Tibial nerve (tissue), 4 donors: ENCODE data around the gene GDPD3. TPM values are rescaled to one million over a fixed set of nuclear protein-coding genes. Genes with fewer than 3 reads are reported as not detected.

Source experiments
- DNase-seq, 2 donors: peaks; one replicate each; pipeline ENCODE4 v3.0.0-alpha.2; 2019; ENCODE audit warnings: low spot score in 2 of 2
- H3K27ac ChIP-seq, 4 donors: fragments of 200-600 bp; sonication (generic) in 3 of 4; one replicate each; pipeline ENCODE4 v1.5.1; 2017 to 2019; ENCODE audit warnings: mild to moderate bottlenecking in 1 of 4
- H3K27me3 ChIP-seq, 2 donors: fragments of 200-600 bp; sonication (generic) in 1 of 2; one replicate each; pipeline versions ENCODE4 v1.5.1 to v1.6.0; 2017 to 2019
- H3K36me3 ChIP-seq, 3 donors: fragments of 200-600 bp; sonication (generic); one replicate each; pipeline ENCODE4 v1.5.1; 2018 to 2019
- H3K4me1 ChIP-seq, 4 donors: fragments of 200-600 bp; sonication (generic) in 3 of 4; one replicate each; pipeline ENCODE4 v1.5.1; 2017 to 2019
- H3K4me3 ChIP-seq, 4 donors: fragments of 200-600 bp; sonication (generic) in 3 of 4; one replicate each; pipeline ENCODE4 v1.5.1; 2017 to 2019; ENCODE audit warnings: mild to moderate bottlenecking in 1 of 4, moderate library complexity in 1 of 4
- H3K9me3 ChIP-seq, 4 donors: fragments of 200-600 bp; sonication (generic) in 3 of 4; one replicate each; pipeline ENCODE4 v1.5.1; 2017 to 2019
- CTCF ChIP-seq, 5 experiments: fragments of 200-600 bp in 3 of 5; fragments of 450-650 bp in 2 of 5; sonication (generic) in 3 of 5; IDR thresholded peaks; one replicate each; pipeline ENCODE4 v1.5.1; 2016 to 2019; ENCODE audit warnings: antibody characterized with exemption in 5 of 5, mild to moderate bottlenecking in 3 of 5, moderate library complexity in 2 of 5
- EP300 ChIP-seq, 2 donors: sonication (generic); formaldehyde crosslinking; IDR thresholded peaks; one replicate each; pipeline ENCODE4 v1.6.1; 2017; ENCODE audit warnings: antibody characterized with exemption in 2 of 2, mild to moderate bottlenecking in 1 of 2
- POLR2A ChIP-seq, 2 donors: fragments of 450-650 bp; IDR thresholded peaks; one replicate each; pipeline ENCODE4 v1.6.1; 2017; ENCODE audit warnings: antibody characterized with exemption in 2 of 2, mild to moderate bottlenecking in 2 of 2, moderate library complexity in 2 of 2
- WGBS, 2 donors: methylation state at CpG; one replicate each; pipeline ENCODE4 v1.1.5; 2018; 5-methylcytosine and 5-hydroxymethylcytosine counted together
- total RNA-seq, 4 donors: library from RNA; depleted of rRNA; stranded (reverse); fragments of >200 nt; gene quantifications; one replicate each; pipeline ENCODE4 v1.1.0, GENCODE V29; 2016

Gene GDPD3
- total RNA-seq, 4 donors from 2014 or later = 2.8 to 5.2 (median 4.6) TPM

- H3K9me3 ChIP-seq = no peaks in the 10 kb centered on the region
- TF ChIP-seq EP300 (IDR thresholded peaks at IDR 0.05) = no peak
- no peak for TF ChIP-seq POLR2A (IDR thresholded peaks at IDR 0.05)
- no peak for TF ChIP-seq CTCF (IDR thresholded peaks at IDR 0.05)
- peaks cover 5 to 68% (median 22%) of the 10 kb centered on the region in 3 donors for H3K36me3 ChIP-seq
- H3K4me3 ChIP-seq = no peak overlapping the region
- no peak for DNase-seq
- WGBS, 2 donors = 60 to 64% methylated on average over 6 of the region's 6 CpGs
- peak overlapping the region; percentile 15 to 63 (median 48) for H3K27ac ChIP-seq
- H3K4me1 ChIP-seq = peaks cover 0 to 35% (median 3%) of the 10 kb centered on the region in 4 donors
- no peaks in the 10 kb centered on the region for H3K27me3 ChIP-seq
These were observed 27.5 kb downstream of the GDPD3 start for GRCh38 chr16:30085820-30086219.

GRCh38 chr16:30085247-30085646 is 28.1 kb downstream of the GDPD3 start:
- H3K9me3 ChIP-seq = no peaks in the 10 kb centered on the region
- peak overlapping the region in 3 of 4 donors; percentile 40 to 63 (median 55) for H3K27ac ChIP-seq
- 44 to 46% methylated on average over 3 of the region's 3 CpGs for WGBS, 2 donors
- no peak overlapping the region for H3K4me3 ChIP-seq
- no peaks in the 10 kb centered on the region for H3K27me3 ChIP-seq
- TF ChIP-seq EP300 (IDR thresholded peaks at IDR 0.05) (no peak), CTCF (IDR thresholded peaks at IDR 0.05) (no peak), POLR2A (IDR thresholded peaks at IDR 0.05) (no peak)
- peaks cover 0 to 29% (median 0%) of the 10 kb centered on the region in 4 donors for H3K4me1 ChIP-seq
- H3K36me3 ChIP-seq = peaks cover 5 to 72% (median 22%) of the 10 kb centered on the region in 3 donors
- DNase-seq = no peak

GRCh38 chr16:30084816-30085159 is 28.5 kb downstream of the GDPD3 start:
- Histone ChIP-seq H3K4me3 (no peak overlapping the region), H3K36me3 (peaks cover 5 to 76% (median 22%) of the 10 kb centered on the region in 3 donors)
- DNase-seq = peak; percentile 47 to 56

GRCh38 chr16:30084096-30084815 is 29.1 kb downstream of the GDPD3 start:
- H3K9me3 ChIP-seq = no peaks in the 10 kb centered on the region
- H3K27me3 ChIP-seq = no peaks in the 10 kb centered on the region
- TF ChIP-seq POLR2A (IDR thresholded peaks at IDR 0.05) (no peak), EP300 (IDR thresholded peaks at IDR 0.05) (no peak), CTCF (IDR thresholded peaks at IDR 0.05) (no peak)
- peak overlapping the region in 2 of 4 donors; percentile 60 to 63 for H3K27ac ChIP-seq
- no peak for DNase-seq
- peaks cover 0 to 30% (median 0%) of the 10 kb centered on the region in 4 donors for H3K4me1 ChIP-seq
- 80 to 85% methylated on average over 16 to 18 of the region's 18 CpGs for WGBS, 2 donors
- H3K4me3 ChIP-seq = no peak overlapping the region
- peaks cover 5 to 82% (median 22%) of the 10 kb centered on the region in 3 donors for H3K36me3 ChIP-seq

More at GRCh38 chr16:30084816-30085159, 28.5 kb downstream of the GDPD3 start:
- no peaks in the 10 kb centered on the region for H3K9me3 ChIP-seq
- 42 to 47% methylated on average over 17 of the region's 17 CpGs for WGBS, 2 donors
- no peaks in the 10 kb centered on the region for H3K27me3 ChIP-seq
- peak overlapping the region in 3 of 4 donors; percentile 40 to 63 (median 60) for H3K27ac ChIP-seq
- TF ChIP-seq CTCF (IDR thresholded peaks at IDR 0.05) (no peak), EP300 (IDR thresholded peaks at IDR 0.05) (no peak), POLR2A (IDR thresholded peaks at IDR 0.05) (no peak)
- peaks cover 0 to 25% (median 0%) of the 10 kb centered on the region in 4 donors for H3K4me1 ChIP-seq
